Measurements from ENCODE around the gene RPP30. TPM values are rescaled to one million over a fixed set of nuclear protein-coding genes. Genes with fewer than 3 reads are reported as not detected.
"Not testable (repeated sequence)": the region's sequence is repeated elsewhere in the genome, so short reads cannot be mapped to it uniquely, and the experiment has no call there.

Gene RPP30
- total RNA-seq, 2 experiments from 2014 or later = 103 to 115 TPM

DNA sequence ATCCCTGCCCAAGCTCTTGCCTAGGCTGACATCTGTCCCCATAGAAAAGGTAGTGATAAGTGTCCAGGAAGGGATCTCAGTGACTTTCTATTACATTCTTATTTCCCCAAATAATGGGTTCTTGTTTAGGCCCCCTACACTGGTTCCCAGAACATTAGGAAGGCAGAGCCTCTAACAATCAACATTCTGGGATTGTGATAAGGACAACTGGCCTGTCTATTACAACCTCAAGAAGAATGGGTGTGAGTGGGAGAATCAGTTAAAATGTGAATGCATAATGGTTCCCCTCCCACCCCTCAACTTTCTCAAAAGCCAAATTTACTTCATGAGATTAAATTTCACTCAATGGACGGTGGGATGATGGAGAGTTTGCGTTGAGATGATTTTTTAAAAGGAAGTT is 55.5 kb downstream of the RPP30 start:
- no peak overlapping the region for H3K27ac Mint-ChIP-seq
- no peaks in the 10 kb centered on the region for H3K36me3 Mint-ChIP-seq (ENCODE audit: low read depth)
- intact Hi-C loops (cut with DNase I, micrococcal nuclease) = no loop called here
- ATAC-seq = no peak
- peaks cover 12% of the 10 kb centered on the region for H3K27me3 Mint-ChIP-seq
- POLR2A ChIA-PET = no interaction called here
- no peaks in the 10 kb centered on the region for H3K4me1 Mint-ChIP-seq
- CTCF ChIA-PET = interaction anchor here (1.3 kb wide), 1 partner anchor 16 kb away, joined by 3 read pairs; no protein-coding TSS in a partner anchor
- H3K9me3 Mint-ChIP-seq (ENCODE audit: low read depth) = no peaks in the 10 kb centered on the region
- no peak overlapping the region for H3K4me3 Mint-ChIP-seq
- DNase-seq = no peak

DNA sequence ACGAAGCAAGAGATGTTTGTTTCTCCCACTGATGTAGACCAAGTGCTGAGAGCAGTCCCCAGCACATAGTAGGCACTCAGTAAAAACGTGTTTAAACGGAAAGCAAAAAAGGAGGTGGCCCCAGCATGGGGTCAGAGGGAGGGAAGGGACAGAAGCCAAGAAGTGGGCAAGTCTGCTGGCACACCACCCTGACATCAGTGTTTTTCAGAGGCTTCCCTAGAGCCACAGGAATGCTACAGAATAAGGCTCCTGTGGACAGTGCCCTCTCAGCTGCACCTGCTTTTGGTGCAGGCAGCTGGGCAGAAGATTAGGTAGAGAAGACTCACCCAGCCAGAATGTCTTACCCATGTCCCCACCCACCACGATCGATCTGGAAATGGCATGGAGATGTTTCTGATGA is 57.4 kb downstream of the RPP30 start:
- Mint-ChIP-seq H3K27me3 (peaks cover 12% of the 10 kb centered on the region), H3K27ac (no peak overlapping the region), H3K4me1 (no peaks in the 10 kb centered on the region), H3K9me3 (ENCODE audit: low read depth) (no peaks in the 10 kb centered on the region), H3K4me3 (no peak overlapping the region), H3K36me3 (ENCODE audit: low read depth) (no peaks in the 10 kb centered on the region)
- no peak for ATAC-seq
- no peak for DNase-seq
- CTCF ChIA-PET = interaction anchor here (0.8 to 1.3 kb wide), 3 partner anchors 10 to 20 kb away, joined by 3 to 5 read pairs (median 3); no protein-coding TSS in a partner anchor
- intact Hi-C loops (cut with DNase I, micrococcal nuclease) = no loop called here
- POLR2A ChIA-PET = no interaction called here

DNA sequence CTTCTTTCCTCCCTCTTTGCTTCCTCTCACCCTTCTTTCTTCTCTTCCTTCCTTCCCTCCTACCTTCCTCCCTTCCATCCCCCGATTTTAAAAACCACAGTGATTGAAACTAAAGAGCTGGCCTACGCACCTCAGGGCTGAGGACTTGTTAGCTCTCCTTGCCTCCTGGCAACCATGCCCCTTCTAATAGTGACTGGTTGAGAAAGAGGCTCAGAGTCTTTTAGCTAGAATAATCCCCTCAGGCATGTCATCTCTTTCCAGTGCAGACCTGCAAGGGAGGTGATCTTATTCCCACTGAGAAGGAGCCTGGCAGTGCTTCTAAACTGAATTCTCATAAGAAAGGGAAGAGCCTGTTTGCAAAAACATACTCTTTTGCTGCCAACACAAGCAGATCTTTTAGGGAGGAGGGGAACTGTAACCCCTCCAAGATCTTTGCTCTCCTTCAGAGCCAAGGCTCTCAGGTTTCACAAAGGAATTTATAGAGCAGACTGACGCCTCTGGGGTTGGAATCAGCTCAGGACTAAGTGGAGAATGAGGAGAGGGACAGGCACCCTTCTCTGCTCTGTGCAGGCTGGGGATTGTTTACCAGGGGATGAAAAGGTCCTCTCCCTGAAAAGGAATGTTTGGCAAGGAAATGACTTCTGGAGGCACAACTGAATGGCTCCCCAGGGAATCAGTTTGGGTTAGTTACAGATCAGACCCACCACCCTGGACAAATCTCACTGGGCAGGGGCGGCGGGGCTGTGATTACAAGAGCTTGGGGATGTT is 58.5 kb downstream of the RPP30 start:
- H3K4me3 Mint-ChIP-seq = no peak overlapping the region
- ChIA-PET CTCF (interaction anchor here (0.8 to 1.3 kb wide), 3 partner anchors 9 to 21 kb away, joined by 3 to 5 read pairs (median 3); no protein-coding TSS in a partner anchor), POLR2A (no interaction called here)
- no peak overlapping the region for H3K27ac Mint-ChIP-seq
- ATAC-seq (no peak), DNase-seq (no peak)
- H3K36me3 Mint-ChIP-seq (ENCODE audit: low read depth) = no peaks in the 10 kb centered on the region
- intact Hi-C loops (cut with DNase I, micrococcal nuclease) = no loop called here
- peaks cover 12% of the 10 kb centered on the region for H3K27me3 Mint-ChIP-seq
- no peaks in the 10 kb centered on the region for H3K9me3 Mint-ChIP-seq (ENCODE audit: low read depth)
- no peaks in the 10 kb centered on the region for H3K4me1 Mint-ChIP-seq

DNA sequence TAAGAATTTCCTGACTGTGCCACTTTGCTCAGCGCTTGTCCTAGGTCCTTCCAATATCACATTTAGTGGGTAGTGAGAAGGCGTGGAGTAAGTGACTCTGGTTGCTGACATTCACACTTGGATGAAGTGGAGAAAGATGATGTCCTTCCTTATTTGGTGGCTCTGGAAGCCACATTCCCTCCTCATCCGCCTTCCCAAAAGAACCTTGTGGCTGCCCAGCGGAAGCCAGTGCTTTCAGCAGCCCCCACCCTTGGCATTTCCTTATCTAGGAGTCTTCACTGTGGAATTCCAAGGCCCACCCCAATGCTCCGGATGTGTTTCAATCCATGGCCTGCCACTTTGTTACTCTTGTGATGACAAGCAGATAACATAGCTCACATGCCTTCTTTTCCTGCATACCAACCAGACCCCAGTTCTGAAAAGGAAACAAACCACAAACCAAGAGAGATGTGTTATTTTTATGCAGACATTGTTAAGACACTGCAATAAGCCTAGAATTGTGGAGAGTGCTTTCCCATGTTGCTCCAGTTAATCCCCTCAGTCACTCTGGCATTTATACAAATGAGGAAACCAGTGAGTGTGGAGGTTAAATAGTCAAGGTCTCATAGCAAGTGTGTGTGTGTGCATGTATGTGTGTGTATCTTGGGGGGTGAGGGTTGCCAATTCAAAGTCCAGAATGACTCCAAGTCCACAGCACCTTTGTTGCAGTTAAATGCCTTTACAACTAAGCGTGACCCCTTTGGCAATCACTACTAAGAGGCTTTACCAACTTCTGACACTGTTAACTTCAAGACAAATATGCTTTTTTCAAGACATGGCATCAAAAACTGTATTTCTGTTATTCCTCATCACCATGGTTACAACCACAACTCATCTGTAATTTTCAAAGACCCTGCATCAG is 59.4 kb downstream of the RPP30 start:
- CTCF ChIA-PET = no interaction called here
- H3K27ac Mint-ChIP-seq = no peak overlapping the region

DNA sequence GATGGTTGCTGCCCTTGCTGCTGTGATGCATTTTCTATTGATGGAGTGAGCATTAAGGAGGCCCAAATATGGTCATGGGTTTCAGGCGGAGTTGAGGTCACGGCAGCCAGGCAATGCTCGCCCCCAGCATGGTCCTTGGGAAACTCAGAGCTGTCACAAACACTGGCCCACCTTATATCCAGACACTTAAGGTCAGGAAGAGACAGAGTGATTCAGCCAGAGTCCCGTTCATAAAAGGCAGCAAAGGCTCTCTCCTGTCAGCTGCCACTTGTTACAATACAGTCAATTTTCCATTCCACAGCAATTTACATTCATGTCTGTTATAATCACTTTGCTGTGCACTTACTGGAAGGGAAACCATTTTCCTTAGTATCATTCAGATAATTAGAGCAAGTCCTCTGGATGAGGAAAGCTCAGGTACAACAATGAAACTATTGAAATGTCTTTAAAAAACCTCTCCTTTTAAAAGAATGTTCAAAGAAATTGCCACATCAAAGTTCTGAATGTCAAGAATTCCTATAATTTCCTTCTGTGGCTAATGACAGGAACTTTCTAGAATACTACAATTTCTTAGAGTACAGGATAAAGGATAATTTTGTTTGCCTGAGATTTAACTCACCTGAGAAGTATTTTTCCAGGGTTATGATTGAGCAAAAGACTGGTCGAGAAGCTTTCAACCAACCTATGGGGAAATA is 64.0 kb downstream of the RPP30 start:
- Mint-ChIP-seq H3K4me1 (no peaks in the 10 kb centered on the region), H3K27ac (no peak overlapping the region), H3K27me3 (peaks cover 2% of the 10 kb centered on the region), H3K36me3 (ENCODE audit: low read depth) (no peaks in the 10 kb centered on the region), H3K9me3 (ENCODE audit: low read depth) (no peaks in the 10 kb centered on the region), H3K4me3 (no peak overlapping the region)
- POLR2A ChIA-PET = no interaction called here
- ATAC-seq = no peak
- CTCF ChIA-PET = interaction anchor here (1.2 to 1.9 kb wide), 2 partner anchors 12 to 24 kb away, joined by 3 to 4 read pairs; no protein-coding TSS in a partner anchor
- intact Hi-C loops (cut with DNase I, micrococcal nuclease) = no loop called here
- DNase-seq = no peak

More for the DNA sequence above, 59.4 kb downstream of the RPP30 start:
- POLR2A ChIA-PET = no interaction called here
- Mint-ChIP-seq H3K9me3 (ENCODE audit: low read depth) (no peaks in the 10 kb centered on the region), H3K27me3 (peaks cover 12% of the 10 kb centered on the region), H3K36me3 (ENCODE audit: low read depth) (no peaks in the 10 kb centered on the region), H3K4me3 (no peak overlapping the region), H3K4me1 (no peaks in the 10 kb centered on the region)
- ATAC-seq (no peak), DNase-seq (no peak)
- intact Hi-C loops (cut with DNase I, micrococcal nuclease) = no loop called here

DNA sequence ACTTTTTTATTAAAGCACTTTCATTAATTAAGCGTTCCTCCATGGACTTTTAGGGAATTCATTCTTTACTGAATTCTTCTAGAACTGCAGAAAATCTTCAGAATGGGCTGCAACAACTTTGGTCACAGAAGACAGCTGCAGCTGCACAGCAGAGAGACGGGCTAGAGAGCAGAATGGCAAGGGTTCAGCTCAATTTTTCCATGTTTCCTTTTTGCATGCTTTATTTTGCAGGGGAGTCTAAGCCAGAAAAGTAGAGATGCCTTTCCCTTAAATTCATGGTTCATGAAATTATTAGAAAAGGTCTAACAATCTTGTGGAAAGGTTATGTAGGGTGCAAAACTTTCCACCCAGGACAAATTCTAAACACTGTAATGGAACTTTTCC is 64.5 kb downstream of the RPP30 start:
- Mint-ChIP-seq H3K36me3 (ENCODE audit: low read depth) (no peaks in the 10 kb centered on the region), H3K4me3 (no peak overlapping the region), H3K27me3 (peaks cover 2% of the 10 kb centered on the region), H3K9me3 (ENCODE audit: low read depth) (no peaks in the 10 kb centered on the region), H3K4me1 (no peaks in the 10 kb centered on the region), H3K27ac (no peak overlapping the region)
- ATAC-seq (no peak), DNase-seq (no peak)
- intact Hi-C loops (cut with DNase I, micrococcal nuclease) = no loop called here
- CTCF ChIA-PET = interaction anchor here (0.7 to 1.9 kb wide), 3 partner anchors 13 to 284 kb away, joined by 3 to 4 read pairs (median 3); no protein-coding TSS in a partner anchor
- POLR2A ChIA-PET = no interaction called here

DNA sequence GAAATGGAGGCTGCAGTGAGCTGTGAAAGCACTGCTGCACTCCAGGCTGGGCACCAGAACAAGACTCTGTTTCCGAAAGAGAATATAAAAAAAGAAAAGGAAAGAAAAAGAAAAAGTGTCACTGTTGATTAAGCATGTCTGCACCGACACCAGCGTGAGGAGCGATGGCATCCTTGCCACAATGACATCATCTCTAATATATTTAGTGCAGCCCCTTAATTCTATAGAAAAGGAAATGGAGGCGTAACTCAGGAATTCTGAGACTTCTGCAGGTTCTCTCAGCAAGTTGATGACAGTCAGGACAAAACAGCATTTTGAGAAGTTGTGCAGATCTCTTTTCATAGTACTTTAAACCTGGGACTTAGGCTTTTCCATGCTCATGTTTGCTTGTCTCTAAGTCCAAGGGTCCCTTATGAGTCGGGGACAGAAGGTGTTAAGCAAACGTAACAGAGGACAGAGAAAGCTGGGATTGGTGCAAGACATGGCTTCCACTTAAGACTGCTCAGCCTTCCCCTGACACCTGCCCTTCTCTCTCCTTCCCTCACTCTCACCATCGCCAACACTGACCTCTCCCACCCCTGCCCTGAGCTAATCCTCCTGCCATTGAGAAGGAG is 66.0 kb downstream of the RPP30 start:
- intact Hi-C loops (cut with DNase I, micrococcal nuclease) = no loop called here
- POLR2A ChIA-PET = no interaction called here
- Mint-ChIP-seq H3K9me3 (ENCODE audit: low read depth) (no peaks in the 10 kb centered on the region), H3K4me3 (no peak overlapping the region), H3K36me3 (ENCODE audit: low read depth) (no peaks in the 10 kb centered on the region), H3K27me3 (peaks cover 2% of the 10 kb centered on the region), H3K27ac (no peak overlapping the region), H3K4me1 (no peaks in the 10 kb centered on the region)
- ATAC-seq (no peak), DNase-seq (no peak)
- CTCF ChIA-PET = interaction anchor here (1.0 kb wide), 1 partner anchor 42 kb away, joined by 3 read pairs; no protein-coding TSS in a partner anchor

DNA sequence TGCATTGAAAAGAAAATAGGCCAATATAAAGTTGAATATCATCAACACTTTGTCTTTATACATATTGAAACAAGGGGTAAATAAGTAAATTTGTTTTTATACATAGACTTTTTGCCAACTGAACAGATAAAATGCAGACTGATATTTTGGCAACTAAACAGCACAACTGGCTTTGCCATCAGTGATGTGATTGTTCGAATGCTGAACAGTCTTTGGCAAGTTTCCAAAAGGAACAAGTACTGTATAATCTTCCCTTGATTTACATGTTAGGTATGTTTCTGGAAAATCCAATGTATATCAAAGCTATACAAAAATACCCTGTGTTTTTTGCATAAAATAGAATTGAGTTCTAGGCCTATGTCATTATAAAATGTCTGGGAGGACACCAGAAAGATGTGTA is 67.3 kb downstream of the RPP30 start:
- H3K27me3 Mint-ChIP-seq = no peaks in the 10 kb centered on the region
- no peaks in the 10 kb centered on the region for H3K4me1 Mint-ChIP-seq
- no peak overlapping the region for H3K4me3 Mint-ChIP-seq
- DNase-seq = no peak
- ATAC-seq = no peak
- CTCF ChIA-PET = interaction anchor here (0.9 to 1.0 kb wide), 2 partner anchors 10 to 40 kb away, joined by 3 read pairs; no protein-coding TSS in a partner anchor
- H3K9me3 Mint-ChIP-seq (ENCODE audit: low read depth) = no peaks in the 10 kb centered on the region
- POLR2A ChIA-PET = no interaction called here
- intact Hi-C loops (cut with DNase I, micrococcal nuclease) = no loop called here
- no peaks in the 10 kb centered on the region for H3K36me3 Mint-ChIP-seq (ENCODE audit: low read depth)
- no peak overlapping the region for H3K27ac Mint-ChIP-seq

DNA sequence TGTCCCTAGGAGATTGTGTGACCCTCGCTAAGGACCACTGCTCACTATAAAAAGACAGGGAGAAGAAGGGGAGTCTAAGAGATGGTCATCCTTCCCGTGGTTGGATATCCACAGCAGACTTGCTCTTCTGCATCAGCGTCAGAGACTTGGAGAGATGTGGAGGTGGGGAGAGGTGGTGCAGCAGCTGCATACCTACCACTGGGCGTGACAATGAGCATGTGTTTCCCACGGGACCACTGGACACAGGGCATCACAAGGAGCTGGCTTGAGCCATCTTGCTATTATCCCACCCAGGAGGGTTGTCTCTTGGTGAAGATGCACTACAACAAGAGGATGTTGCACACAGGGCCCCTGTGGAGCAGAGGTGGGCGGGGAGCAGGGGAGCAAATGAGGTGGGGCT is 67.9 kb downstream of the RPP30 start:
- ATAC-seq = no peak
- H3K36me3 Mint-ChIP-seq (ENCODE audit: low read depth) = no peaks in the 10 kb centered on the region
- no peaks in the 10 kb centered on the region for H3K27me3 Mint-ChIP-seq
- POLR2A ChIA-PET = no interaction called here
- intact Hi-C loops (cut with DNase I, micrococcal nuclease) = no loop called here
- no peak overlapping the region for H3K27ac Mint-ChIP-seq
- no peak for DNase-seq
- no peak overlapping the region for H3K4me3 Mint-ChIP-seq
- H3K9me3 Mint-ChIP-seq (ENCODE audit: low read depth) = no peaks in the 10 kb centered on the region
- CTCF ChIA-PET = interaction anchor here (0.9 kb wide), 1 partner anchor 10 kb away, joined by 3 read pairs; no protein-coding TSS in a partner anchor
- H3K4me1 Mint-ChIP-seq = no peaks in the 10 kb centered on the region

DNA sequence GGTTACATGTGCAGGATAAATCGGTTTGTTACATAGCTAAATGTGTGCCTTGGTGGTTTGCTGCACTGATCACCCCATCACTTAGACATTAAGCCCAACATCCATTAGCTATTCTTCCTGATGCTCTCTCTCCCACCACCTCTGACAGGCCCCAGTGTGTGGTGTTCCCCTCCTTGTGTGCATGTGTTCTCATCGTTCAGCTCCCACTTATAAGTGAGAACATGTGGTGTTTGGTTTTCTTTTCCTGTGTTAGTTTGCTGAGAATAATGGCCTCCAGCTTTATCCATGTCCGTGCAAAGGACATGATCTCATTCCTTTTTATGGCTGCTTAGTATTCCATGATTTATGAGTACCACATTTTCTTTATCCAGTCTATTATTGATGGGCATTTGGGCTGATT is 71.2 kb downstream of the RPP30 start:
- H3K36me3 Mint-ChIP-seq (ENCODE audit: low read depth); DNase-seq; H3K9me3 Mint-ChIP-seq (ENCODE audit: low read depth); intact Hi-C loops (cut with DNase I, micrococcal nuclease); H3K27ac Mint-ChIP-seq; ATAC-seq; H3K4me1 Mint-ChIP-seq; H3K27me3 Mint-ChIP-seq; H3K4me3 Mint-ChIP-seq: not testable (repeated sequence)
- ChIA-PET CTCF (interaction anchor here (0.9 kb wide), 1 partner anchor 62 kb away, joined by 5 read pairs; no protein-coding TSS in a partner anchor), POLR2A (interaction anchor here (0.7 kb wide), 1 partner anchor 616 kb away, joined by 3 read pairs; no protein-coding TSS in a partner anchor)

DNA sequence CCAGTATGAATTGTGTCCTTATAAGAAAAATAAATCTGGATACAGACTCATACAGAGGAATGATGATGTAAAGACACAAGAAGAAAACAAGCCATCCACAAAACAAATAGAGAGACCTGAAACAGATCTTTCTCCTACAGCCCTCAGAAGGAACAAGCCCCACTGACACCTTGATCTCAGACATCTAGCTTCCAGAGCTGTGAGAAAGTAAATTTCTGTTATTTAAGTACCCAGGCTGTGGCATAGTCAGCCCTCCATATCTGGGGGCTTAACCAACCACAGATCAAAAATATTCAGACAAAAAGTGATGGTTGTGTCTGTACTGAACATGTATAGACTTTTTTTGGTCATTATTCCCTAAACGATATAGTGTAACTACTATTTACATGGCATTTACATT is 73.0 kb downstream of the RPP30 start:
- ChIA-PET POLR2A (no interaction called here), CTCF (interaction anchor here (0.6 kb wide), 1 partner anchor 50 kb away, joined by 3 read pairs; no protein-coding TSS in a partner anchor)
- intact Hi-C loops (cut with DNase I, micrococcal nuclease) = no loop called here
- H3K9me3 Mint-ChIP-seq (ENCODE audit: low read depth) = no peaks in the 10 kb centered on the region
- no peak for ATAC-seq
- DNase-seq = no peak
- H3K36me3 Mint-ChIP-seq (ENCODE audit: low read depth) = no peaks in the 10 kb centered on the region
- H3K27ac Mint-ChIP-seq = no peak overlapping the region
- H3K4me1 Mint-ChIP-seq = peaks cover 9% of the 10 kb centered on the region
- no peak overlapping the region for H3K4me3 Mint-ChIP-seq
- no peaks in the 10 kb centered on the region for H3K27me3 Mint-ChIP-seq

Measured in activated CD4-positive, alpha-beta T cell treated with anti-CD3 and anti-CD28 coated beads for 36 hours (primary cell).